HG02798 (cell line): ENCODE measurements around the gene ARF6.
"Not testable (repeated sequence)": the region's sequence is repeated elsewhere in the genome, so short reads cannot be mapped to it uniquely, and the experiment has no call there.

Experiments
- ATAC-seq: cut with Tn5 transposase; IDR thresholded peaks from one replicate; pipeline ENCODE4 v1.9.1; 2021; ENCODE audit warnings: mild to moderate bottlenecking; ENCODE audit not compliant: unreplicated experiment, poor library complexity

The ARF6 gene

GRCh38 chr14:49875640-49876198 lies 17.2 kb upstream of the ARF6 start:
- ATAC-seq = no peak

DNA sequence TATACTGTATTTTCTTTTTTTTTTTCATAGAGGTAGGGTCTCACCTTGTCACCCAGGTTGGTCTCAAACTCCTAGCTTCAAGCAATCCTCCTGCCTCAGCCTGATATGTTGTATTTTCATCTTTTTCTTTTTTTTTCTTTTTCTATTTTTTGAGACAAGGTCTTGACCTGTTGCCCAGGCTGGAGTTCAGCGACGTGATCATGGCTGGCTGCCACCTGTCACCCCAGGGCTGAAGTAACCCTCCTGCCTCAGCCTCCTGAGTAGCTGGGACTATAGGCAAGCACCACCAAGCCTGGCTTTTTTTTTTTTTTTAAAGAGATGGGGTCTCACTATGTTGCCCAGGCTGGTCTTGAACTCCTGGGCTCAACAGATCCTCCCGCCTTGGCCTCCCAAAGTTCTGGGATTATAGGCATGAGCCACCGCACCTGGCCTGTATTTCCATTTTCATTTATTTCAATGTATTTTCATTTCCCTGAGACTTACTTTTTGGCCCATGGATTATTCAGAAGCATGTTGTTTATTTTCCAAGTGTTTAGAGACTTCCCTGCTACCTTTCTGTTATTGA lies 16.2 kb upstream of the ARF6 start:
- ATAC-seq = no peak

GRCh38 chr14:49879646-49880204 lies 13.2 kb upstream of the ARF6 start:
- peak; percentile 79 for ATAC-seq

GRCh38 chr14:49880267-49881064 lies 12.4 kb upstream of the ARF6 start:
- no peak for ATAC-seq

DNA sequence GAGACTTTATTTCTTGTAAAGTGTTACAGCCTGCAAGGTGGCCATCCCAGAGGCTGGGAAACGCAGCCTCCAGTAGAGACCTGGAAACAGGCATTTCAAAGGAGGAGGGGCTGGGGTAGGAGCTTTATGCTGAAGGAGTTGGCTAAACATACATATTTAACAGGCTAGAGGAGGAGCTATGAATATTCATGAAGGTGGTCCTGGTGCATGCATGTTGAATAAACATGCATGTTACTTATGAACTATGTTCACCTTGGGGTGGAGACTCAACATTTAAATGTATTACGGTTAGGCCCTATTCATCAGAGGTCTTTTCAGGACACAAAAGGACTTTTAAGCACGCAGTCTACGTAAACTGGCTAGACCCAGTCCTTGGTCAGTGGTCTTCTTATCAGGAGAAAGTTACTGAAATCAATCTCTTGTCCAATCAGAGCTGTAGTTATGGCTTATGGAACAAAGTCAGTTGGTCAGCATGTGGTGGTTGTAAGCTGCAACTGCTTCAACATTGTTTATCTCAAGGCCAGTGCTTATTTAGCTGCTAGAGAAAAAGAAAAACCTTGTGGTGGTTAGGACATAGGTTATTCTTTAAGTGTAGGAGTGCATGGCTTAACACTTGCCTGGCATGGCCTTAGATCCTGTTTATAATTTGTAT lies 11.4 kb upstream of the ARF6 start:
- no peak for ATAC-seq

- no peak for ATAC-seq
Observed at GRCh38 chr14:49882826-49883694, 9.8 kb upstream of the ARF6 start.

GRCh38 chr14:49886523-49886922 lies 6.4 kb upstream of the ARF6 start:
- no peak for ATAC-seq

- ATAC-seq = no peak
Observed at GRCh38 chr14:49888293-49888692, 4.6 kb upstream of the ARF6 start.

GRCh38 chr14:49892301-49892635 lies 614 bp upstream of the ARF6 start:
- ATAC-seq = peak; percentile 34

DNA sequence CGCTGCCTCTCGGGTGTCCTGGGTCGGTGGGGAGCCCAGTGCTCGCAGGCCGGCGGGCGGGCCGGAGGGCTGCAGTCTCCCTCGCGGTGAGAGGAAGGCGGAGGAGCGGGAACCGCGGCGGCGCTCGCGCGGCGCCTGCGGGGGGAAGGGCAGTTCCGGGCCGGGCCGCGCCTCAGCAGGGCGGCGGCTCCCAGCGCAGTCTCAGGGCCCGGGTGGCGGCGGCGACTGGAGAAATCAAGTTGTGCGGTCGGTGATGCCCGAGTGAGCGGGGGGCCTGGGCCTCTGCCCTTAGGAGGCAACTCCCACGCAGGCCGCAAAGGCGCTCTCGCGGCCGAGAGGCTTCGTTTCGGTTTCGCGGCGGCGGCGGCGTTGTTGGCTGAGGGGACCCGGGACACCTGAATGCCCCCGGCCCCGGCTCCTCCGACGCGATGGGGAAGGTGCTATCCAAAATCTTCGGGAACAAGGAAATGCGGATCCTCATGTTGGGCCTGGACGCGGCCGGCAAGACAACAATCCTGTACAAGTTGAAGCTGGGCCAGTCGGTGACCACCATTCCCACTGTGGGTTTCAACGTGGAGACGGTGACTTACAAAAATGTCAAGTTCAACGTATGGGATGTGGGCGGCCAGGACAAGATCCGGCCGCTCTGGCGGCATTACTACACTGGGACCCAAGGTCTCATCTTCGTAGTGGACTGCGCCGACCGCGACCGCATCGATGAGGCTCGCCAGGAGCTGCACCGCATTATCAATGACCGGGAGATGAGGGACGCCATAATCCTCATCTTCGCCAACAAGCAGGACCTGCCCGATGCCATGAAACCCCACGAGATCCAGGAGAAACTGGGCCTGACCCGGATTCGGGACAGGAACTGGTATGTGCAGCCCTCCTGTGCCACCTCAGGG lies 679 bp downstream of the ARF6 start:
- ATAC-seq = peak; percentile 47

DNA sequence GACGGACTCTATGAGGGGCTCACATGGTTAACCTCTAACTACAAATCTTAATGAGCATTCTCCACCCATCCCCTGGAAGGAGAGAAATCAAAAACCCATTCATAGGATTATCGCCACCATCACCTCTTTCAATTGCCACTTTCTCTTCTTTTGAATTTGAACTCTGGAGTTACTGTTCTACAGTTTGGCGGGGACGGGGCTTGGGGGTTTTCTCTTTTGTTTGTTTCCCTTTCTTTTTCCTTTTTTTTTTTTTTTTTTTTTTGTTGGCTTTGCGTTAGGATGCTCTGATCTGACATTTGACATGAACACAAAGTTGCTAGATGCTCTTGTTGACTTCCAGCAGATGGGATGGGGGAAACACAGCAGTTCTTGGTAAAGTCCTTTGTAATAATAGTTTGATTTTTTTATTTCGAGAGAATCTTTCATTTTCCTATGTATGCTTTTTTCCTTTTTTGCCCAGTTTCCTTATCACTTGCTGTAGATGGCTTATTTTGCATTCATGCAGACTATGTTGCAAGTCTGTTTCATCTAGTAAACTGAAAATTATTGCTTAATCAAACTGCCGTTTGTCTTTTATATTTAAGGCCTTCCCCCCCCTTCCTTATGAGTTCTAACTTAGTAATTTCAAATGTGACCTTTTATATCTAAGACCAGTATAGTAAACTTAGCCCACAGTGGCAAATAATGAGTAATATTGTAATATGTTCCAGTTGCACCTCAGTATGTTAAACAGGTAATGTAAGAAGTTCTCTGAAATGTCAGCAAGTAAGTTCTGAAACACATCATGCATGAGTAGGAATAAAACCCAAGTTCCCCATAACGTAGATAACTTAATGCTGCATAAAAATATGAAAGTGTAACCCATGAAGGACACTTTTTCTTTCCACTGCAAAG lies 1.6 kb downstream of the ARF6 start:
- ATAC-seq = not testable (repeated sequence)

- no peak for ATAC-seq
Observed at GRCh38 chr14:49895480-49895879, 2.6 kb downstream of the ARF6 start.

GRCh38 chr14:49896272-49896671 lies 3.4 kb downstream of the ARF6 start:
- not testable (repeated sequence) for ATAC-seq

GRCh38 chr14:49896966-49897365 lies 4.1 kb downstream of the ARF6 start:
- ATAC-seq = no peak

DNA sequence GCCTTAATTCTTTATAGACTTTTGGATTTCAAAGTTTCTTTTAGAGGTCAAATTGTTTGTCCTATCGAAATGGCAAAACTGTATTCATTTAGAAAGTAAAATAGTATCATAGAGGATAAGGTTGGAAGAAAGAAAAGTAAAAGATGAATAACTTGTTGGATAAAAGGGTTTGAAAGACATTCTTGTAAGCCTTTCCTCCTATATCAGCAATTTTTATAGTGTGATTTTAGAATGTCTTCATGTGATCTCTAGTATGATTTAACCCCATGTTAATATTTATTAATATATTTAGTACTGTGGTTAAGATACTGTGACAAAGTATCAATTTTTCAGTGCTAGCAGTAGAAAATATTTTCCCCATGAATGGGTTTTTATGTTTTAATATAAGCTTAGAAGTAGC lies 4.5 kb downstream of the ARF6 start:
- ATAC-seq = no peak

- ATAC-seq = no peak
Observed at GRCh38 chr14:49897965-49898364, 5.1 kb downstream of the ARF6 start.

GRCh38 chr14:49898485-49898884 lies 5.6 kb downstream of the ARF6 start:
- ATAC-seq = no peak

- no peak for ATAC-seq
Observed at GRCh38 chr14:49900973-49901372, 8.1 kb downstream of the ARF6 start.
